Measurements from ENCODE around the gene CEP70.
"Not testable (repeated sequence)": the region's sequence is repeated elsewhere in the genome, so short reads cannot be mapped to it uniquely, and the experiment has no call there.

Gene CEP70

DNA sequence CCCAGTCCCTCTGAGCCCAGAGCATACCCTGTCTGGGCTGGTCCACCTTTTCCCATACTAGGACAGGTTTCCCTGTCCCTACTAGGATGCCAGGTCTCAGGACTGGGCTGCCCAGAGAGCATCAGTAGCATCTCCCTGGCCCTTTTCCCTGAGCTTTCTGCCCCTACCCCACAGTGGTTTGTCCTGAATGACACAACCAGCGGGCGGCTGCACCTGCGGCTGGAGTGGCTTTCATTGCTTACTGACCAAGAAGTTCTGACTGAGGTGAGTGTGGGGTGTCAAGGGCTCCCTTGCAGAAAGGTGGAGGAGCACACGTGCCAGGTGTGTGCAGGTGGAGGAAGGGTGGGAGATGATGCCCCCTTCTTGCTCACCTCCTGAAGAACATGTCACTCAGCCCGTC, 126.1 kb downstream of the CEP70 start:
- no peak for DNase-seq

DNA sequence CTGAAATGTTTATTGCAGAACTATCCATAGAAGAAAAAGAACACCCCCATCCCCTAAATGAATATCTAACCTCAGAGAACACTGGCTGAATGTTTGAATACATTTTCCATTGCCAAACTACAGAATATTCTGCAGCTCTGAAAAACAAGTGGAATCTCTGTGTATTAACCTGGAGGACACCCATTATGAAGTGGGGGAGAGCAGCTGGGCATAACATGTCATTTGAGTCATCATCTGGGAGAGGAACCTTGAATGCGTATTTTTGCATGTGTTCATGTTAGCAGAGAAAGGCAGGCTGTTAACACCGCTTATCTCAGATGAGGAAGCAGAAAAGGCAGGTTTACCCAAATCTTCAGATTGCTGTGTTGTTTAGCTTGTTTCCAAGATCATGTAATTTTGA, 128.1 kb downstream of the CEP70 start:
- DNase-seq = no peak

DNA sequence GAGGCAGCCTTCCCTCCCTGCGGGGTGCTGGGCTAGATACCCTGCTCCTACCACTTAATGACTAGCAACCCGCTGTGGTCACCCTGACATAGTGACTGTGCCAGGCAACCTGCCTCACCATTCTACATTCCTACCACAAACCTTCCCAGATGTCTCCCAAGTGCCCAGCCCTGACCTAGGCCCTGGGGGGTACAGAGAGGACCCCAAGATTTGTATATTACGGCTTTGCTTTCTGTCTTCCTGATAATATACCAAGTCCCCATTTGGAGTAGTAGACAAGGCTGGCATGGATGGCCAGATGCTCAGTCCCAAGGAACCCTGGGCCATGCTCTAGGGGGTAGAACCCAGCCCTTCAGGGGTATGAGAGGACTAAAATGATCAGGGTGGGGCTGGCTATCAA, 128.6 kb downstream of the CEP70 start:
- DNase-seq = no peak

DNA sequence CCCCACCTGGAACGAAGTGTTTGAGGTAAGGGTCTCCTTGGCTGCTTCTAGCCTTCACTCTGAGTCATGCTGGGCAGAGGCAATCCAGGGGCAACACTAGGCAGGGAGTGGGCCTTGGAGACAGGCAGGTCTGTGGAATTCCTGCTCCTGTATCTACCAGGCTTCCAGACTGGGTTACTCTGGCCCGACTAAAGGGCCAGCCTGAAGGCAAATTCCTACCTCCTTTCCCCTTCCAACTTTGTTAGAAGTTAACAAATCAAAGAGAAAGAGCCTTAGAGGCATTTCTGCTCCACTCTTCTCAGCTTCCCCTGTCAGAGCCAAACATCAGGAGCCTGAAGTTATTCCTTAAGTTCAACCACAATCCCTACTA, 129.6 kb downstream of the CEP70 start:
- no peak for DNase-seq

DNA sequence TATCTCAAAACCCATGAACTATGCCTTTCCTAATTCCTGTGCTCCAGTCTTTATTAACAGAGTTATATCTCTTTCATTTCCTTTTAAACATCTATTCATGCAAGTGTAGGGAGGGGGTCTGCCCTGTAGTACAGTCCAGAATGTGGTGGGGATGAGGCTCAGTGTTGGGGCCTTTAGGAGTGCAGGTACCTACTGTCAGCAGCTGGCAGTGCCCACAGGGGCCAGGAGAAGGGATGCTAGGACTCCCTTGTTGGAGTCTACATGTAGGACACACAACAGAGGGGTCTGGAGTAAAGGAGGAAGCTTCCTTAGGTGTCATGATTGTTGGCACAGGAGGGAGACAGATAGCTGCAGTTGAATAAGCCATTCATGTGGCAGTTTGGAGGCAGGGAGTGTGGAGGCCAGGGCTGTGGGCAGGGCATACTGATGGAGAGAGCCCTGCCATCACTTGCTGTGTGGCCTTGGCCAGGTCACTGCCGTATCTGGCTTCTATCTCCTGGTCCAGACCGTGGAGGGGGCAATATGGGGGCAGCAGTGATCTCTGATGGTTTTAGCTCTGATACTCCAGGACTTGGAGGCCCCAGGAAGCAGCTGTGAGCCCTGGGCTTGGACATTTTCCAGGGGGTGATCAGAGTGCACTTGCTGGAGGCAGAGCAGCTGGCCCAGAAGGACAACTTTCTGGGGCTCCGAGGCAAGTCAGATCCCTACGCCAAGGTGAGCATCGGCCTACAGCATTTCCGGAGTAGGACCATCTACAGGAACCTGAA, 130.2 kb downstream of the CEP70 start:
- DNase-seq = no peak

DNA sequence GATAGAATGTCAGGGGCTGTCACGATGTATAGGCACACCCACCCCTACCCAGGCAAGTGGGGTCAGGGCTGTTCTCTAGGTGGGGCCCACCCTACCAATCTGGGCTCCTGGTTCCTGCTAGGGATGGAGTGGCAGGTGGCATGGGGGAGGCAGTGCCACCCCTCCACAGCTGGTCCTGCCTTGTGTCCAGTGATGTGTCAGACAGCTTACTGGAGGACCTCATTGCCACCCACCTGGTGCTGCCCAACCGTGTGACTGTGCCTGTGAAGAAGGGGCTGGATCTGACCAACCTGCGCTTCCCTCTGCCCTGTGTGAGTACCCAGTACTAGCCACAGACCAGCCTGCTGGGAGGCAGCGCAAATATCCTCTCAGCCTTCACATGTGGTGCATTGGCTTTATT, 132.2 kb downstream of the CEP70 start:
- DNase-seq = no peak

DNA sequence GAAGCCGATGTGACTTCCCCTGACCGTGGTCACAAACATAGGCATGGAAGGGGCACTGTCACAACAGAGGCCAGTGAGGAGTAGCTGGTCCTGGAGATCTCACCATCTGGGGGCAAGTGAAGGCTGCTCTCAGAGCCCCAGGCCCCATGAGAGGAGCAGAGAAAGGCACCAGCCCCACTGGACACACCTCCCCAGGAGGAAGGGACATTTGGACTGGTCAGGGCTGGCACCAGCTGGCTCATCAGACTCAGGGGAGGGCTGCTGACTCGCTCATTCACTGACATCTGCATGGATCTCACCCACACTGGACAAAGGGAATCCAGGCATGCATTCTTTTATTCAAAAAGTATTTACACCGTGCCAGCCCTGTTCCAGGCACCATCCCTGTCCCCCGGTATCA, 132.8 kb downstream of the CEP70 start:
- DNase-seq = no peak

DNA sequence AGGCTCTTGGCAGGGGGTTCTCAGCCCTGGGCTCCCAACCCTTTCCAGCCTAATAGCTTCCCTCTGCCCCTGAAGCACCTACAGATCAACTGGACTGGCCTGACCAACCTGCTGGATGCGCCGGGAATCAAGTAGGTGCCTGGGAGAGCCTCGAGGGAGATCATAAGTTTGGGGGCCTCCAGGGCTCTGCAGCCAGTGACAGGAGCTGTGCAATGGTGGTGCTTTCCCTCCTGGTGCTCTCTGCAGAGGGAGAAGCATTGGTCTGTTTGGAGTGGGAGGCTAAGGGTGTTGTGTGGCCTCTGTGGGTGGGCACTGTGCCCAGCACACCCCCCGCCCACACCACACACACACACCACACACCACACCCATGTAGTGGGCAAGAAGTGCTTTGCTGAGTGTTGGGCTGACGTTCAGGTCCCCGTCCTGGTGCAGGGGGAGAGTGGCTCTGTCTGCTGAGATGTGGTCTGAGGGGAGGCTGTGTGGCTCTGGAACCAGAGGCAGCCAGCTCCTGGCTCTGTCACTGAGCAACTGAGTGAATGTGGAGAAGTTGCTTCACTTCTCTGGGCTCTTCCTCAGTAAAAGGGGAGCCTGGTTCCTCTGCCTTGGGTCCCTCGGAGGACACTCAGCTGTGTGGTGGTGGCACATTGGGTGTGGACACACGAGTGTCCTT, 133.4 kb downstream of the CEP70 start:
- no peak for DNase-seq

DNA sequence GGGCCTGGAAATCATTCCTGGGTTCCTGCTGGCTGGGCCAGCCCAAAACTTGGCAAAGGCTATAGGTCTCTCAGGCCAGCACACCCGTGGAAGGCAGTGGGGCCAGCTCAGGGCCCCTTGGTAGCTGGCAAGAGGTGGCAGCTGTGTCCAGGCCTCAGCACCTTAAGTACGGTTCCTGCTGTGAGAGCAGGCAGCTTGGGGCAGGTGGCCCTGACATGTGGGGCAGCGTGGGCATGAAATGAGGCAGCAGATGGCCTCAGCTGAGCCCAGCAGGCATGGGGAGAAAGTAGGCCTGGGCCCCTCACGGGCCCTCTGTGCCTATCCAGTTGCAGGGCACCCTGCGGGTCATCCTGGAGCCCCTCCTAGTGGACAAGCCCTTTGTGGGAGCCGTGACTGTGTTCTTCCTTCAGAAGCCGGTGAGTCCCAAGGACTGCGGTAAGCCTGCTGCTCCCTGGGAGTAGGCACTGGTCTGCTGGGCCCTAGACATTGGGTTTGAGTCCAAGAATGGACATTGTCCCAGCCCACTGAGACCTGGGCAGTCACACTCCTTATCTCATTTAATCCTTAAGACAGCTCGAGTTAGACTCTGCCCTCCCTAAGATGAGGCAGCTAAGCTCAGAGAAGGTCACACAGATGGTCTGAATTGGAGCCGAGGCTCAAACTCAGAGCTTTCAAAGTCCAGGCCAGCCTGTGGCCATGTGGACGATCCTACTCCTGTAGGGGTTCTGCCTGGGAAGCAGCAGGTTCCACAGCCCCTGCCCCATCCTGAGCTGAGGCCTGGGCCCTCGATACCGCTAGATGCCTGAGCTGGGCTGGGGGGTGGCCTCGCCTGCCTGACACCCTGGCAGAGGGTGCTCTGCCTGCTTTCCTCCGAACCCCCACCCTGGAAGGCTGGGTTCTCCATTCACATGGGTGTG, 134.2 kb downstream of the CEP70 start:
- DNase-seq = no peak

DNA sequence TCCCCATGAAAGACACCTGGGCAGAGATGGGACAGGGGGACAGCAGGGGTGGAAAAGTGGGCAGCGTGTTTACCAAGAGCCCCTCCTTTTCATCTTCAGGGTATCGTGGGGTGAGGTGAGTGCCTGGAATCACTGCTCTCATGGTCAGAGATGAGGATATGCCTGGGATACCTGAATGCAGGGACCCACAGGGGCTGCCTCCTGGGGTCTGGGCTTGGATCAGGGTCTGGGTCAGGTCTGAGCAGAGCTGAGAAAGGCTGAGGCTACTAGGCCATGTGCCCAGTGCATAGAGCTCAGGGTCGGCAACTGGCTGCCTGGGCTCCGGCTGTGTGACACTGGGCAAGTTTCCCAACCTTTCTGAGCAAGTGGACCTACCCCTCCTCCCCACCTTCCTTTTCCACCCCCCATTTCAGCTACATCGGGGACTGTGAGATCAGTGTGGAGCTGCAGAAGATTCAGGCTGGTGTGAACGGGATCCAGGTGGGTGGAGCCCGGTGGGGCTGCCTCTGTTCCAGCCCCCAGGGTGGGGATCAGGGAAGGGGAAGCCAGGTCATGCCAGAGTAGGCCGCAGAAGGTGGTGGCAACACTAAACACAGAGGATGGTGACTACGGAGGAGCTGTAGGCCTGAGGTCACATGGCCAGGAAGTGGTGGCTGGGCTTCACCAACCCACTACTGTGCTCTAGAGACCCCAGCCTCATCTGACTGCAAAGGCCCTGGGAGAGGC, 135.1 kb downstream of the CEP70 start:
- no peak for DNase-seq

DNA sequence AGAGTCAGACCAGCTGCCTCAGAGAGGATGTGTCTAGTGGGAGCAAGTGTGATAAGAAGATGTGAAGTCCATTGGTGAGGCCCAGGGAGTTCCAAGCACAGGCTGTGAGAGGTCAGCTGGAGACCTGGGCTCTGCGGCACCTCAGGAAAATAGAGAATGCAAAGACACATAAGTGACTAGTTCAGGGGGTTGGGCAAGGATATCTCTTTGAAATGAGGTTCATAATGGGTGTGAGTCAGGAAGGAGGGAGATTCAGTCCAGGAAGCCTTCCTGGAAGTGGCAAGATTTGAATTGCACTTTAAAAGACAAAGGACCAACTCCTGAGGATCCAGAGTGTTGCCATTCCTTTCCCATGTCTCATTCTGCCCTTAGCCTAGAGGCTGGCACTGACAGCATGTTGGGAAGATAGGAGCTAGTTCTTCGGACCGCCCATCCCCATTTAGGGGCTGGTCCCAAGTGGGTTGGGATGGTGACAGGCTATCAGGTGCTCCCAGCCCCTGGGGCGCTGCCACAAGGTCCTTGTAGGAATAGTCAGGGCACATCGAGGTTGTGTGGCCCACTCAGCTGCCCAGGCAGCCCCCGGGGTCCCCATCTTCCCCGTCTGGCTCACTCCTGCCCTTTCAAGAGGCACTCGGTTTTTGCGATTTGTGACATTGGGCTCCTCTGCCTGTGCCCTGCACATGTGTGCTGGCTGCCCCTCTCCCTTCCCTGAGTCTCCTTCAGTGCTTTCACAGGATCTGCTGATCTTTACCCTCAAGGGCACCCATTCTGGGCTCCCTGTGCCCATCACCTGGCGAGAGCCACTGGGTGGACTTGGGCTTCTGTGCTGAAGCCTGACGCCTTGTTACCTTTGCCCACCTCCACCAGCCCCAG, 136.0 kb downstream of the CEP70 start:
- no peak for DNase-seq

DNA sequence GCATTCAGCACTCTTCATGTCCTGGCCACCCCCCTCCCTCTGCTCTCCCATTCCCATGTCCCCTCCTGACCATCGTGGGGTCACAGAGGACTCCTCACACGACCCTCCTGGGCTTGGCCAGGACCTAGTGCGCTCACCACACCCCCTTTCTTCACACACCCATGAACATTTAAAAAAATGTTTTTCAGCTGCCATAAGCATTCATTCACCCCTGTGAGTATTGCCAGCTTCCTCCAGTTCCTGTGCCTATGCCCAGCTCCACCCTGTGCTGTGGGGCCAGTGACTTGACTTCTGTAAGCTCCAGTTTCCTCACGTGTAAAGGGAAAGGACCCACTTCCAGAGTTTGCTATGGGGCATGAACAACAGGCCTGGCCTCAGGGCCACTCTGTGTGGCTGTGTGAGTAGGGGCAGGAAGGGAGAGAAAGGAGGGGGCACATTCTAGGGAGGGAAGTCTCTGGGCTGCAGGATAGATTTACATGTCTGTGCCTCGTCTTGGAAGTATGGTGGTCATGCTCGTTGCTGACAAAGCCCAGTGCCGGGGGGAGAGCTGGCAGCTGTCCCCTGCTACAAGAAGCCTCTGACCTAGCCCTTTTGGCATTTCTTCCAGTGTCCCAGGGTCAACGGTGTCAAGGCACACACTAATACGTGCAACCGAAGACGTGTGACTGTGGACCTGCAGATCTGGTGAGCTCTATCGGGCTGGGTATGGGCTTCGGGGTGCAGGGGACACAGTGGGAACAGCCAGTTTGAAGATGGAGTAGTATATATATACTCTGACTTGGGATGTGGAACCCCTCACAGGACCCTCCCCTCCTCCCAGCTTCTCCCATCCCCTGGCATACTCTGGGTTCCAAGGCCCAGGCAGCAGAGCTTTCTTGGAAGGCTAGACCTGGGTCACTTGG, 136.8 kb downstream of the CEP70 start:
- no peak for DNase-seq

DNA sequence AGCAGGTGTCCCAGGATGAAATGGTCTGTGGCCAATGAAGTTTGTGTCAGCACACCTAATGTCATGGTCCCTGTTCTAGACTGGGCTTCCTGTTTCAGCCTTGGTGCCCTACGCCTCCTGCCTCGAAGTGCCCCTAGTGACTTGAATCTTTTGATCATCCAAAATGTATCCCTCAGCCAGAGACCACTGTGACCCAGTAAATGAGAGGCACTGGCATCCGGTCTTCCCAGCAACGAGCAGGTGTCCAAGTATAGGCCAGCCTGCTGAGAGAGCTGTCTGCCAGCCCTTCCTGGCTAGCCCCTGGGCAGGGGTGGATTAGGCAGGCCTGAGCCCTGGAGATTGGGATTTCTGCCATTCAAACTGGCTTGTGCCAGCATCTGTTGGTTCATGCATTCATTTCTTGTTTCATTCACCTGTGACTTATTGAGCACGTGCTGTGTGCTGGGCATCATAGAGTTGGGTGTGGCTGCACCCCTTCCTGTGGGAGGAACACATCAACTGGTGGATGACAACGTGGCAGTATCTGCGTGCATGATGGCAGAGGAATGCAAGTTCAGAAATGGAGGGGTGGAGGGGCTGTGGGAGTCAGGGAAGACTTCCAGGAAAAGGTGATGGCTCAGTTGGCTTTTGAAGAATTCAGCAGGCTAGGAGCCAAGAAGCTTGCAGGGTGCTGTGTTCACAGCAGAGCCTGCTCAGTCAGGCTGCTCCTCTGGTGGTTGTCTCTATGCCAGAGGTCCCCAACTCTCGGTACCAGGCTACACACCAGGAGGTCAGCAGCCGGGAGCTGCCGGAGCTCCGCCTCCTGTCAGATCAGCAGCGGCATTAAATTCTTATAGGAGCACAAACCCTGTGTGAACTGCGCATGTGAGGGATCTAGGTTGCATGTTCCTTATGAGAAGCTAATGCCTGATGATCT, 138.0 kb downstream of the CEP70 start:
- no peak for DNase-seq

DNA sequence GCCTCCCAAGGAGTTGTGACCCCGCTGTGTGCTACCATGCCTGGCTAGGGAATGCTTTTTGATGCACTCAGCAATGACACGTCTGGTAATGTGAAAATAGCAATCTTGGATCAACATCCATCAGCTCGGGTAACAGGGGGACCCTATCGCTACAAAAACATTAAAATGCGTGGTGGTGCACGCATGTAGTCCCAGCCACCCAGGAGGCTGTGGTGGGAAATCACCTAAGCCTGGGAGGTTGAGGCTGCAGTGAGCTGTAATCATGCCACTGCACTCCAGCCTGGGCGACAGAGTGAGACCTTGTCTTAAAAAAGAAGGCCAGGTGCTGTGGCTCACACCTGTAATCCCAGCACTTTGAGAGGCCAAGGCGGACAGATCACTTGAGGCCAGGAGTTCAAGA, 140.1 kb downstream of the CEP70 start:
- not testable (repeated sequence) for DNase-seq

DNA sequence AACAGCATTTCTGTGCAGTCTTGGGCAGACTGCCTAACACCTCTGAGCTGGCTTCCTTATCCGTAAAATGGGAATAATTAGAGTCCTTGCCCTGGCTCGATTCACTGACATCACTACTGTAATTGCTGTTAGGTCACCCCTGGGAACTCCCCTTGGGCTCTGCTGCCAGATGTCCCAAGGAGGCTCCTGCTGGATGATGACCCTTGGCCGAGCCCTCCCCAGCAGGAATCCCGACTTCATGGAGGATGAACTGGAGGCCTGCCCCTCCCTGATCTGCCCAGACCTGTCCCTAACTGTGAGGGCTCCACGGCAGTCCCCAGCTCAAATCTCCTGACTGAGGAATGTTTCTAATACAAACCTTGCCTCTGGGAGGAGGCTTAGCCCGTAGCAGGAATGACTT, 141.6 kb downstream of the CEP70 start:
- no peak for DNase-seq

DNA sequence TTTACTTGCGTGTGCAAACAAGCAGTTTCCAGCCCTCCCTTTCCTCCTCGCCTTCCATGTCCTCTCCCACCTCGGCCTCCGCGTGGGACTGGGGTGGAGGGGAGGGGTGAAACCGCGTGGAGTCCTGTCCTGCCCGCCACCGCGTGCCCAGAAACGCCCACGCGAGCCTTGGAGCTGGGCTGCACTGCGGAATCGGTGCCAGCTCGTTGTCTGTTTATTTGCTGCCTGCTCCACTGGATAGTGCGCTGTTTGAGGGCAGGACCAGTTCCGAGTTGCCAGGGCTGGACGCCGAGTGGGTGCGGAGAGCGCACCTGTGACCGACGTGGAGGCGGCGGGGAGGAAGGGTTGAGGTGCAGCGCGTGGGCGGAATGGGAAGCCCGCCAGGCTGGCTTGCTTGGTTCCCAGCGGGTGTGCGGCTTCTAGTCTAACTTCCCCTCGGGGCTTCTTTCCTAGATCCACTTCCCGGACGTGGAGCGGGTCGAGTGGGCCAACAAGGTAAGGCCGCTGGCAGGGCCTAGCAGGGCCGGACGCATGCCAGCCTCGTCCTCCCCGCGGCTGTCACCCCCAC, 142.4 kb downstream of the CEP70 start:
- no peak for DNase-seq

DNA sequence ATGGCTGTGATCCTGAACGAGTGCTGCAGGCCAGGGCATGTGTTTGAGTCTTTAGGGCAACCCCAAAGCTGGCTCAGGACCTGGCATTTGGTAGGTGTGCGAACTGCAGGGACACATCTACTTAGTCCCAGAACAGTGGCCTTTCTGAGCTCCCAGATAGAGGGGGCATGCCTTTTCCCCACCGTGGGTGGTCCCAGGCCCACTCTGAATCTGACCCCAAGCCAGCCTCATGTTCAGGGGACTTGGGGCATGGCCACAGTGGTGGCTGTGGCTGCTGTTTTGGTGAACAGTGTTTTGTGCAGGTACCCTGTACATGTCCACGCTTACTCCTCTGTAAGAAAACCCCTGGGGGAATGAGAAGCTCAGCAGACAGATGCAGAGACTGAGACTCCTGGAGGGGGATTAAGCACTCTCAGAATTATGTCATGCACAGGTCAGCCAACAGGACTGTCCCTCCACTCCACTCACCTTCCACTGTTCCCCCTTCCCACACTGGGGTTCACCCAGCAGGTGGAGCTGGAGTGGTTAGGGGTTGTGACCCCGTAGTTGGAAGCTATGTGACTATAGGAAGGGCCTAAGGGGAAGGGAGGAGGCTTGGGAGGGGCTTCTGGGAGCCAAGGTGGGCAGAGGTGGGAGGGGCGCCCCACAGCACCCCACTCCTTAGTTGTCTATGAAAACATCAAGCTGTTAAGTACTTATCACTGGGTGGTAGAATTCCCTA, 143.2 kb downstream of the CEP70 start:
- DNase-seq = no peak

DNA sequence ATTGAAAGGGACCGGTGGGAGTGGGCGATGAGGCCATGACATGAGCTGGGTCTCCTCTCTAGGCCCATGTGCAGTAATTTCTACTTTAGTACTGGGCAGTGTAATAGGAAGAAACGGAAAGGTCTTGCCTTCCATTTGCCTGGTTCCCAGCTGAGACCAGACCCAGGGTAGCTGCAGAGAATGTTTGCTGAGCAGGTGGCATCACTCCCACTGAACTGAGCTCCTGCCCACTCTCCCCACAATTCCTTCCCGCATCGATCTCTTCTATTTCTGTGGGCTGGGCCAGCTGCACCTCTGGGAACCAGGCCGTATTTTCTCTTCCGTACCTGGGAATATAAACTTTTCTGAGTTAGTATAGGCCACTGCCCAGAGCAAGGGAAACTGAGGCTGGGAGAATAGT, 143.9 kb downstream of the CEP70 start:
- no peak for DNase-seq

DNA sequence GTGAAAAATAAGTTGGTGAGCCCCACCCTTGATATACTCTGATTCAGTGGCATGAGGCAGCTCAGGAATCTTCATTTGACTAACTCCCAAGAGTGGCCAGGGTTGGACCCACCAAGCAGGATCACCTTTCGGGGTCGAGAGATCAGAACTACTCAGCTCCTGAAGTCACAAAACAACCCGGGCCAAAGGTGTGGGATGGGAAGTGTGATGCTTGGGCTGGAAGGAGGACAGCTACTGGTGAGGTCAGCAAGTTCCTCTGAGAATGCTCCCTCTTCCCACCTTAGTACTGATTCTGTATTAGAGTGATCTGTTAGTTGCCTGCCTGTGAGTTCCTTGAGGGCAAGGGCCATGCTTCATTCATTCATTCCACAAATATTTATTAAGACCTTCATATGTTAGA, 144.6 kb downstream of the CEP70 start:
- DNase-seq = no peak
